ENCODE data around the gene SMNDC1. TPM values are rescaled to one million over a fixed set of nuclear protein-coding genes. Genes with fewer than 3 reads are reported as not detected.

SMNDC1 gene
- total RNA-seq, 1 donor from 2014 or later: 6.9 TPM

DNA sequence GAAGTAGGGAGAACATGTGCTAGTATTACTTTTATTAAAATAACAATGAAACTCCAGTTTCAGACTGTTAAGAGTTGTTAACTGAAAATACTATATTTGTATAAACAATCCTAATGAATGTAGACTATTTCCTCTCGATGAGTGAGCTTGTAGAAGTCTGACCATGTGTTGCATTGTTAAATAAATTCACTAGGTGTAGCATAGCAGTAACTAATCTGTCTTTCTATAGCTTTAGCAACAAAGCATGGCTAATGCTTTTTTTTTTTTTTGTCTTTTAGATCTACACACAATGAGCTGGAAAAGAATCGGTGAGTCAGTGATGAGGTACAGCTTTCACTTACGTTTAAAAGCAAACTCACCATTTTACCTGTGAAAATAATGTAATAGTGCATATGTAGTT is 60.2 kb downstream of the SMNDC1 start:
- H3K27me3 ChIP-seq: no peaks in the 10 kb centered on the region

DNA sequence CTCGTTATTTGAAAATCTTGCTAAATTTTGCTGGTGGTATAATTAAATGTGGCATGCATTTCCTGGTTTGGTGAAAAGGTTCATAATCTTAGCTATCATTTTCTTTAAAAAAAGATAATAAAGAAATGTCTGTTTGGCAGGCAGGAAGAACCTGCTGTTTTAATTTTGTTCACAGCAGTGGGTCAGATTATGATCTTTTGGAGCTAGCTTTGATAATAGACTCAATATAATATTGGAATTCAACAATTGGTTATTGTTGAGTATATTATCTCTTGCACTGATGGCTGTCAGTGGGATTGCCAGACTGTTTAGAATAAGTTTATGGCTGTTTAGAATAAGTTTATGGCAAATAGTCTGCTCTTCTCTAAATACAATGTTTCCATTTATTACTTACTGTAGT is 62.2 kb downstream of the SMNDC1 start:
- Histone ChIP-seq H3K9me3 (no peaks in the 10 kb centered on the region), H3K36me3 (peaks cover 14 to 29% of the 10 kb centered on the region in 2 donors), H3K27me3 (no peaks in the 10 kb centered on the region), H3K4me3 (no peak overlapping the region), H3K4me1 (peaks cover 0 to 13% of the 10 kb centered on the region in 2 donors), H3K27ac (no peak overlapping the region)
- intact Hi-C loops (cut with DNase I): no loop called here
- no peak for DNase-seq (ENCODE audit: low spot score in 2 of 2)
- TF ChIP-seq, protein P1, sequence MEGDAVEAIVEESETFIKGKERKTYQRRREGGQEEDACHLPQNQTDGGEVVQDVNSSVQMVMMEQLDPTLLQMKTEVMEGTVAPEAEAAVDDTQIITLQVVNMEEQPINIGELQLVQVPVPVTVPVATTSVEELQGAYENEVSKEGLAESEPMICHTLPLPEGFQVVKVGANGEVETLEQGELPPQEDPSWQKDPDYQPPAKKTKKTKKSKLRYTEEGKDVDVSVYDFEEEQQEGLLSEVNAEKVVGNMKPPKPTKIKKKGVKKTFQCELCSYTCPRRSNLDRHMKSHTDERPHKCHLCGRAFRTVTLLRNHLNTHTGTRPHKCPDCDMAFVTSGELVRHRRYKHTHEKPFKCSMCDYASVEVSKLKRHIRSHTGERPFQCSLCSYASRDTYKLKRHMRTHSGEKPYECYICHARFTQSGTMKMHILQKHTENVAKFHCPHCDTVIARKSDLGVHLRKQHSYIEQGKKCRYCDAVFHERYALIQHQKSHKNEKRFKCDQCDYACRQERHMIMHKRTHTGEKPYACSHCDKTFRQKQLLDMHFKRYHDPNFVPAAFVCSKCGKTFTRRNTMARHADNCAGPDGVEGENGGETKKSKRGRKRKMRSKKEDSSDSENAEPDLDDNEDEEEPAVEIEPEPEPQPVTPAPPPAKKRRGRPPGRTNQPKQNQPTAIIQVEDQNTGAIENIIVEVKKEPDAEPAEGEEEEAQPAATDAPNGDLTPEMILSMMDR (IDR thresholded peaks at IDR 0.05): no peak

More for the DNA sequence above, 60.2 kb downstream of the SMNDC1 start:
- H3K4me3 ChIP-seq: no peak overlapping the region
- H3K27ac ChIP-seq: no peak overlapping the region
- H3K36me3 ChIP-seq: peaks cover 10 to 21% of the 10 kb centered on the region in 2 donors
- intact Hi-C loops (cut with DNase I): no loop called here
- peaks cover 0 to 13% of the 10 kb centered on the region in 2 donors for H3K4me1 ChIP-seq
- no peaks in the 10 kb centered on the region for H3K9me3 ChIP-seq
- no peak for DNase-seq (ENCODE audit: low spot score in 2 of 2)
- TF ChIP-seq, protein P1 (IDR thresholded peaks at IDR 0.05): no peak

DNA sequence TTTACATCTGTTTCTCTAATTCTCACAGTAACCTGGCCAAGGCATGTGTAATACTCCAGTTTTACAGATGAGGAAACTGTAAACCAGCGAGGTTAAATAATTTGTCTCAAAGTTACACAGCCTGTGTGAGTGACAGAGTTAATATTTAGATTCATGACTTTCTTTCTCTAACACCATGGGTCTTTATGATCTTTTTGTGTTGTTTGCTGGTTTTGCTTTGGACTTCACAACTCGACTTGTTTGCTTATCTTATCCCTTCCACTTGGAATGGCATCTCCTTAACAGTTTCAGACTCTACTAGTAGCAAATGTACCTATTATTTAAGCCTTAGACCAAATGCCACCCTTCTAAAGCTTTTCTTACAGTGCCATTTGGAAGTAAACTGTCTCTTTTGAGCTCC is 62.9 kb downstream of the SMNDC1 start:
- TF ChIP-seq, protein P1 (IDR thresholded peaks at IDR 0.05): no peak

DNA sequence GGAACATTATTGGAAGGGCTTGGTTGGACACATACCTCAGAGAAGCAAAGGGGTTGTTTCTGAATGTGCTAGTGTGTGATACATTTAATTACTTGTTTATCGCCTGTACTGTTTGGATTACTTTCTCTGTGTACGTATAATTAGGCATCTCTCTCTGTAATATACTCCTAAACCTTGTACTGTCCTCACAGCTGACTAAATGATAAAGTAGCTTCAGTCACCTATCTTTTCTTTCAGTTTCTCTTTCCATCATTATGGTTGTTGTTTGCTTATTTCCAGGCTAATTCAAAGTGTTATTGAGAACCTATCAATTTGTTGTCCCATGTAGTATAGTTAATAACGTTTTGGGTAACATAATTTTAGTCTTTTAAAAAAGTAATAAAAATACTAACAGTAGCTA is 63.3 kb downstream of the SMNDC1 start:
- Histone ChIP-seq H3K36me3 (peaks cover 14 to 36% of the 10 kb centered on the region in 2 donors), H3K4me1 (peaks cover 0 to 13% of the 10 kb centered on the region in 2 donors), H3K27ac (no peak overlapping the region)

More for the DNA sequence above, 62.9 kb downstream of the SMNDC1 start:
- H3K4me3 ChIP-seq: no peak overlapping the region
- no peaks in the 10 kb centered on the region for H3K9me3 ChIP-seq
- H3K4me1 ChIP-seq: peaks cover 0 to 13% of the 10 kb centered on the region in 2 donors
- no peak for DNase-seq (ENCODE audit: low spot score in 2 of 2)
- H3K27me3 ChIP-seq: no peaks in the 10 kb centered on the region
- intact Hi-C loops (cut with DNase I): no loop called here
- H3K27ac ChIP-seq: no peak overlapping the region
- H3K36me3 ChIP-seq: peaks cover 14 to 32% of the 10 kb centered on the region in 2 donors

More for the DNA sequence above, 63.3 kb downstream of the SMNDC1 start:
- intact Hi-C loops (cut with DNase I): no loop called here
- Histone ChIP-seq H3K4me3 (no peak overlapping the region), H3K9me3 (no peaks in the 10 kb centered on the region), H3K27me3 (no peaks in the 10 kb centered on the region)
- TF ChIP-seq, protein P1 (IDR thresholded peaks at IDR 0.05): no peak
- no peak for DNase-seq (ENCODE audit: low spot score in 2 of 2)

Other genes starting within 250 kb of the SMNDC1 start
- gene MXI1, start 97.3 kb downstream of the SMNDC1 start, total RNA-seq: 95.0 TPM
- gene DUSP5, start 193.0 kb upstream of the SMNDC1 start, total RNA-seq: 26.9 TPM

All from ascending aorta (tissue), 2 donors.